Activated CD8-positive, alpha-beta T cell treated with anti-CD3 and anti-CD28 coated beads for 36 hours (primary cell): ENCODE data around the gene ITPR1. TPM values are rescaled to one million over a fixed set of nuclear protein-coding genes. Genes with fewer than 3 reads are reported as not detected.
A peak's percentile ranks its signal among the peaks of the same experiment; 100 is the strongest.

Experiments
- ATAC-seq: fragments of 200-7000 bp; cut with Tn5 transposase; one replicate; pipeline ENCODE4 v1.10.0; 2021; ENCODE audit warnings: mild to moderate bottlenecking, moderate library complexity
- CTCF ChIA-PET: fragments of 350-600 bp; sonication (Branson Sonifier 250); formaldehyde crosslinking; loops from one replicate; lab custom pipeline; 2021; ENCODE audit warnings: antibody characterized with exemption; lab: Charles Lee
- POLR2A ChIA-PET: fragments of 350-600 bp; sonication (Branson Sonifier 250); formaldehyde crosslinking; loops from one replicate; lab custom pipeline; 2021; ENCODE audit warnings: antibody characterized with exemption; lab: Charles Lee
- DNase-seq: peaks from one replicate; pipeline ENCODE4 v3.0.0-alpha.2; 2020
- H3K27ac Mint-ChIP-seq: one replicate; pipeline ENCODE4 v1.8.0; 2021; ENCODE audit warnings: mild to moderate bottlenecking, mixed read lengths
- H3K27me3 Mint-ChIP-seq: one replicate; pipeline ENCODE4 v1.8.0; 2021; ENCODE audit warnings: mixed read lengths
- H3K36me3 Mint-ChIP-seq: one replicate; pipeline ENCODE4 v1.8.0; 2021; ENCODE audit warnings: low read depth, mixed read lengths
- H3K4me1 Mint-ChIP-seq: one replicate; pipeline ENCODE4 v1.8.0; 2021; ENCODE audit warnings: low read depth, mixed read lengths
- H3K4me3 Mint-ChIP-seq: one replicate; pipeline ENCODE4 v1.8.0; 2021; ENCODE audit warnings: mild to moderate bottlenecking, moderate library complexity, mixed read lengths
- H3K9me3 Mint-ChIP-seq: one replicate; pipeline ENCODE4 v1.8.0; 2021; ENCODE audit warnings: mixed read lengths
- intact Hi-C: fragments of 100-400 bp; cut with micrococcal nuclease; formaldehyde crosslinking; loops from one replicate; pipeline ENCODE4 v1.10.0; 2022
- total RNA-seq, 2 experiments: library from RNA; stranded (reverse); gene quantifications; one replicate each; pipeline ENCODE4 v1.2.3, GENCODE V29; 2021
- TF ChIP-seq, protein P1 (sequence below): fragments of 200-600 bp; IDR thresholded peaks from one replicate; pipeline ENCODE4 v1.8.0; 2022; ENCODE audit warnings: antibody characterized with exemption, mild to moderate bottlenecking

The ITPR1 gene
- total RNA-seq, 2 experiments from 2014 or later = 93.9 to 98.2 TPM

- CTCF ChIA-PET = interaction anchor here (0.6 to 2.6 kb wide), 4 partner anchors 12 to 271 kb away, joined by 3 to 10 read pairs (median 3); no protein-coding TSS in a partner anchor
Measured at GRCh38 chr3:4586381-4586780, 93.2 kb downstream of the ITPR1 start.

GRCh38 chr3:4587061-4587837 lies 94.1 kb downstream of the ITPR1 start:
- Mint-ChIP-seq H3K4me1 (peaks cover 71% of the 10 kb centered on the region), H3K27me3 (no peaks in the 10 kb centered on the region), H3K9me3 (peaks cover 3% of the 10 kb centered on the region), H3K36me3 (peaks cover 5% of the 10 kb centered on the region), H3K4me3 (no peak overlapping the region), H3K27ac (no peak overlapping the region)
- ChIA-PET CTCF (interaction anchor here (0.6 to 2.6 kb wide), 5 partner anchors 46 to 272 kb away, joined by 3 to 10 read pairs (median 7); no protein-coding TSS in a partner anchor), POLR2A (interaction anchor here (1.3 to 1.4 kb wide), 2 partner anchors 9 to 17 kb away, joined by 3 read pairs; no protein-coding TSS in a partner anchor)
- TF ChIP-seq, protein P1, sequence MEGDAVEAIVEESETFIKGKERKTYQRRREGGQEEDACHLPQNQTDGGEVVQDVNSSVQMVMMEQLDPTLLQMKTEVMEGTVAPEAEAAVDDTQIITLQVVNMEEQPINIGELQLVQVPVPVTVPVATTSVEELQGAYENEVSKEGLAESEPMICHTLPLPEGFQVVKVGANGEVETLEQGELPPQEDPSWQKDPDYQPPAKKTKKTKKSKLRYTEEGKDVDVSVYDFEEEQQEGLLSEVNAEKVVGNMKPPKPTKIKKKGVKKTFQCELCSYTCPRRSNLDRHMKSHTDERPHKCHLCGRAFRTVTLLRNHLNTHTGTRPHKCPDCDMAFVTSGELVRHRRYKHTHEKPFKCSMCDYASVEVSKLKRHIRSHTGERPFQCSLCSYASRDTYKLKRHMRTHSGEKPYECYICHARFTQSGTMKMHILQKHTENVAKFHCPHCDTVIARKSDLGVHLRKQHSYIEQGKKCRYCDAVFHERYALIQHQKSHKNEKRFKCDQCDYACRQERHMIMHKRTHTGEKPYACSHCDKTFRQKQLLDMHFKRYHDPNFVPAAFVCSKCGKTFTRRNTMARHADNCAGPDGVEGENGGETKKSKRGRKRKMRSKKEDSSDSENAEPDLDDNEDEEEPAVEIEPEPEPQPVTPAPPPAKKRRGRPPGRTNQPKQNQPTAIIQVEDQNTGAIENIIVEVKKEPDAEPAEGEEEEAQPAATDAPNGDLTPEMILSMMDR = no peak
- DNase-seq (peak; percentile 13), ATAC-seq (no peak)
- intact Hi-C loops = no loop called here

More at GRCh38 chr3:4586381-4586780, 93.2 kb downstream of the ITPR1 start:
- Mint-ChIP-seq H3K9me3 (peaks cover 3% of the 10 kb centered on the region), H3K4me3 (no peak overlapping the region), H3K27me3 (no peaks in the 10 kb centered on the region), H3K4me1 (peaks cover 77% of the 10 kb centered on the region), H3K36me3 (peaks cover 5% of the 10 kb centered on the region), H3K27ac (no peak overlapping the region)
- no peak for DNase-seq
- POLR2A ChIA-PET = interaction anchor here (1.1 kb wide), 1 partner anchor 39 kb away, joined by 3 read pairs; no protein-coding TSS in a partner anchor
- ATAC-seq = no peak
- intact Hi-C loops = no loop called here
- TF ChIP-seq, protein P1 = no peak

DNA sequence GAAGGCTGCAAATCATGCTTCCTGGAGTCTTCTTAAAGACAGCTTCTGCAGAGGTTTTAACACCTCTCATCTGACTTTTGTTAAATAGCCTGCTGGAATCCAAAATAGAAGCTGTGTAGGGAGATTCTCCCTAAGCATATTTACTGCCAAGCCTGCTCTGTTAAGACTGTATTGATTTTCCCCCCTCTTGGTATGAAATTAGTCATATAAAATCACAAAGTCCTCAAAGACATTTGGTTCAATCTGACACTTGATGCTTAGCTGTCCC lies 94.6 kb downstream of the ITPR1 start:
- DNase-seq (no peak), ATAC-seq (no peak)
- TF ChIP-seq, protein P1 = no peak
- ChIA-PET POLR2A (interaction anchor here (1.3 to 1.4 kb wide), 2 partner anchors 9 to 17 kb away, joined by 3 read pairs; no protein-coding TSS in a partner anchor), CTCF (interaction anchor here (1.5 to 2.6 kb wide), 3 partner anchors 46 to 237 kb away, joined by 7 to 10 read pairs (median 7); no protein-coding TSS in a partner anchor)
- H3K4me3 Mint-ChIP-seq = no peak overlapping the region
- peaks cover 5% of the 10 kb centered on the region for H3K36me3 Mint-ChIP-seq
- peaks cover 3% of the 10 kb centered on the region for H3K9me3 Mint-ChIP-seq
- H3K27me3 Mint-ChIP-seq = no peaks in the 10 kb centered on the region
- intact Hi-C loops = no loop called here
- no peak overlapping the region for H3K27ac Mint-ChIP-seq
- peaks cover 65% of the 10 kb centered on the region for H3K4me1 Mint-ChIP-seq

DNA sequence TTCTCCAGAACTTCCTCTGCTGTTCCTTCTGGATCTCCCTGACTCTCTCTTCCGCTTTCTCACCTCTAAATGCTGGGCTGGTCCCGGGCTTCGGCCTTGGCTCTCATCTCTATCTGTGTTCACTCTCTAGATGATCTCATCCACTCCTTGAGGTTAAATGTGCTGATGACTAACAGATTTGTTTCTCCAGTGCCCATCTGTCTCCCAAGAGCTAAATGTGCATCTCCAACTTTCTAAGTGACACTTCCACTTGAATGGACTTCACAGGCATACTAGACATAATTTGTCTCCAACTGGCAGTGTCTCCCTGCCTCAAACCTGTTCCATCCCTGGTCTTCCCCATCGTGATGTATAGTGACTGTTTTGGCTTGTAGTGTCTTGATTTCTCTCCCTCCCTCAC lies 95.3 kb downstream of the ITPR1 start:
- H3K4me3 Mint-ChIP-seq = no peak overlapping the region
- peaks cover 59% of the 10 kb centered on the region for H3K4me1 Mint-ChIP-seq
- CTCF ChIA-PET = interaction anchor here (2.3 to 2.6 kb wide), 2 partner anchors 45 to 237 kb away, joined by 7 to 10 read pairs; no protein-coding TSS in a partner anchor
- H3K36me3 Mint-ChIP-seq = peaks cover 5% of the 10 kb centered on the region
- TF ChIP-seq, protein P1 = no peak
- peak; percentile 35 for ATAC-seq
- no peaks in the 10 kb centered on the region for H3K27me3 Mint-ChIP-seq
- intact Hi-C loops = no loop called here
- POLR2A ChIA-PET = interaction anchor here (0.8 to 1.4 kb wide), 3 partner anchors 10 to 95 kb away, joined by 3 read pairs; partner anchors contain the start of gene ITPR1
- peak; percentile 17 for DNase-seq
- peaks cover 3% of the 10 kb centered on the region for H3K9me3 Mint-ChIP-seq
- peak overlapping the region; percentile 12 for H3K27ac Mint-ChIP-seq
